GM18951 (cell line): ENCODE measurements around the gene FRMD3.

ENCODE experiments used
- POLR2A ChIP-seq: IDR thresholded peaks from 4 replicates; pipeline ENCODE4 v1.6.1; 2011; ENCODE audit warnings: mild to moderate bottlenecking; ENCODE audit not compliant: insufficient read length, insufficient read depth; ENCODE audit errors: extremely low read depth
- in situ Hi-C: fragments of 300-500 bp; cut with MboI; formaldehyde crosslinking; loops from one replicate; pipeline ENCODE4 v1.12.0; 2022; ENCODE audit warnings: low sequenced_read_pairs, mixed read lengths, inconsistent platforms; ENCODE audit not compliant: unreplicated experiment

FRMD3 gene

DNA sequence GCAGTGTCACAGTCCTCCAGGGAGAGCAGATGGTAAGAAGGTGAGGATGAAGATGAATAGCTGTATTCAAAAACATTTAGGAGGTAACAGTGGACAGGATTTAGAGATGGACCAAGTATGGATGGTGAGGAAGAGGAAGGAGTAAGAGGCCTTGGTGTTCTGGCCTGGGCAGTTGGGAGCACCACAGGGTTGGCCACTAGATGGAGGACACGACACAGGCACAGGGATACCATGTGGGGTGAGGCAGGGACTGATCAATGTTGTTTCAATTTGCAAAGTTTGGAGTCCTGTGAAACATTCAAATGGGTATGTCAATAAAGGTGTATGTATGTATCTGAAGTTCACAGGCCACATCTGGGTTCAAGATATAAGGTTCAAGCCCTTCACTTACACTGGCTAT is 334.2 kb downstream of the FRMD3 start:
- TF ChIP-seq POLR2A: no peak
- in situ Hi-C loops: no loop called here

DNA sequence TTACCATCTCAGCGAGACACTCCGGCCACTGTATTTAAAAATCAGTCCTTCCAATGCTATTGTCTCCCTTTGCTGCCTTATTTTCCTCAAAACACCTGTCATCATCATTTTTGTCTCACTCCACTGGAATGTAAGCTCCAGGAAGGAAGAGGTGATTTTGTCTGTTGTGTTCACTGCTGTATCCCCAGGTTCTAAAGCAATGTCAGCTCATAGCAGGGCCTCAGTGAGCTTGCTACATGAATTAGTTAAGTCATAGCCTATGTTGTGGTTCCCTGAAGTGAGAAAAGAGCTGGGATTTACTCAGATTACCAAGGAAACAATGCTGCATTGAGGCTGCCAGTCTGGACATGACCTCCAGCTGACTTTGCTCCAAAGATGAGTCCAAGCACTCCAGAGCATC is 337.7 kb downstream of the FRMD3 start:
- TF ChIP-seq POLR2A: no peak
- in situ Hi-C loops: no loop called here

DNA sequence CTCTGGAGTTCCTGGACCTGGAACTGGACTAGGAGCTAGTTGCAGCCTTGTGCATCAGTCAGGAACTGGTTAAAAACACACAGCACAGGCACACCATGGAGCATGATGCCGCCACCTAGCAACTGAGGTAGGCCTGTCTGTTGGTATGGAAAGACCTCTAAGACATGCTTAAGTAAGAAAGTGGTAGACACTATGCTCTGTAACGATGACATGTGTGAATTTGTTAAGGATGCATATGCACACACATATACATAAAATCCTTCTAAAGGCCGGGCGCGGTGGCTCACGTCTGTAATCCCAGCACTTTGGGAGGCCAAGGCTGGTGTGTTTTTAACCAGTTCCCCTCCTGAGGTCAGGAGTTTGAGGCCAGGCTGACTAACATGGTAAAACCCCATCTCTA is 338.4 kb downstream of the FRMD3 start:
- in situ Hi-C loops: no loop called here
- no peak for TF ChIP-seq POLR2A

DNA sequence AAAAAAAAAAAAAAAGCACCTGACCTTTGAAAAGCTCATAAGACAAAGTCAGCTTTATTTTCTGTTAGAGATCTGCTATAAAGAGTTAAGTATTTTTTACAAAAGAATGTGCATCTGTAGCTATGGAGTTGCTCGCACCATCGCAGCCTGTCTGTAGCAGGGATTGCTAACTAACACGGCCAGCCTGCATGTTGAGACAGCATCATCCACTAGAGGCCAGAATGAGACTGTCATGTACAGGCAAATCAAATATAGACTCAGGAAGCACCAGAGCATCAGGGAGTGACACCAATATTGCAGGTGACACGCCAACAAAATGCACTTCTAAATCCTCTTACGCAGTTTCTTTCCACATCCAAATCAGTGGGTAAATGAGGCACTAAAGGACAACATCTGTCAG is 339.0 kb downstream of the FRMD3 start:
- in situ Hi-C loops: no loop called here

DNA sequence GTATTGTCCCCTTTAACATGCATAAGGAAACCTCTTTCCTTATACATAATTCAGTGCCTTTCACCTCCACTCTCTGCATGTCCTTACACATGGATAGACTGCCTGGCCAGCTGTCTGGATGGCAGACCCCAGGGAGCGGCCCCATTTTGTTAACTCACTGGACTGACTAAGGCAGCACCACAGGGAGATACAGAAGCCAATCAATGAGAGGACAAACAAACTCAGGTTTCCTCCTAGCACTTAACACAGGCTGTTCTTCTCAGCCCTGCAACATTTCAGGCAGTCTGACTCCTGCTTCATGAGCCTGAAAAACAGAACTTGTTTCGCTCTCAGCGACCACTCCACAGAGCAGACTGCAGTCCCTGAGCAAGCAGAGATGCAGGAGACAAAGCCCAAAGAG is 339.8 kb downstream of the FRMD3 start:
- in situ Hi-C loops: no loop called here

More for the DNA sequence above, 339.0 kb downstream of the FRMD3 start:
- no peak for TF ChIP-seq POLR2A

DNA sequence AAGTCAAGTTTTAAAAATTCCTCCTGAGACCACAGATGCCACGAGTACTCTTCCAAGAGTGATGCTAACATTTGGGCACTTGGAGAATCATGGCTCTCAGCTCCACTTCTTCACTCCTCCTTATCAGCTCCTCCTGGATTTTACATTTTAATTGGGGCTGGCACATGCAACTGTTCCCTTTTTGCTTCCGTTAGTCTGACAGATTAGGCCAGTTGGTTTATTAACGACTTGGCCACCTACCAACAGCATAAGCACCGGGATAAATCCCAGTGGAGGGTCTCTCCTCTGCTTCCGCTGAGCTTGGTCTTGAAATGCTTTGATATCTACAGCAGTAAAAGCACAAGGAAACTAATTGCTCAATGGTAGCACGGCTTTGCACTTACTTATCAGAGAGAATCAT is 340.6 kb downstream of the FRMD3 start:
- no peak for TF ChIP-seq POLR2A
- in situ Hi-C loops: no loop called here

More for the DNA sequence above, 339.8 kb downstream of the FRMD3 start:
- TF ChIP-seq POLR2A: no peak

DNA sequence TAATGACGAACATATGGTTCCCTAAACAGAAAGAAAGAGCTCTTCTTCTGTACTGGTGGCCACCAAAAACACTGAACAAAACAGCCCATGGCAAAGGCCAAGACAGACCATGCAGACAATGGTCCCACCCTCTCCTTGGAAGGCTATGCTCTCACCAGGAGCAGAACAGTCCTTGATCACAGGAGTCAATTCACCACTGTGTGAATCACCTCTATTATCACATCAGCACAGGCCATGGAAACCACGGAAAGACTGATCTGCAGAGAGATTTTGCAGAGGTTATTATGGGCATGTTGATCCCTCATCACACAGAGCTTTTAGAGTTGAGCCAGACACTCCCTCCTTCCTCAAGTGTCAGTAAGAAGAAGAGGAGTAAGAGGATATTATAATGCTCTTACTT is 341.3 kb downstream of the FRMD3 start:
- in situ Hi-C loops: no loop called here
- no peak for TF ChIP-seq POLR2A
